BLaER1 (cell line): ENCODE measurements around the gene DNAH11.

Experiments
- H3K27ac ChIP-seq: shearing (Covaris generic); formaldehyde crosslinking; 2 replicates; pipeline ENCODE4 v1.8.1; 2022
- H3K27me3 ChIP-seq: shearing (Covaris generic); formaldehyde crosslinking; 2 replicates; pipeline ENCODE4 v1.8.1; 2022
- H3K36me3 ChIP-seq: shearing (Covaris generic); formaldehyde crosslinking; 2 replicates; pipeline ENCODE4 v1.8.1; 2022
- H3K4me1 ChIP-seq: shearing (Covaris generic); formaldehyde crosslinking; 2 replicates; pipeline ENCODE4 v1.8.1; 2022
- H3K4me2 ChIP-seq: shearing (Covaris generic); formaldehyde crosslinking; 2 replicates; pipeline ENCODE4 v1.8.1; 2022
- H3K4me3 ChIP-seq: shearing (Covaris generic); formaldehyde crosslinking; 2 replicates; pipeline ENCODE4 v1.8.1; 2022
- H3K9ac ChIP-seq: shearing (Covaris generic); formaldehyde crosslinking; 2 replicates; pipeline ENCODE4 v1.8.1; 2022
- H3K9me3 ChIP-seq: shearing (Covaris generic); formaldehyde crosslinking; 2 replicates; pipeline ENCODE4 v1.8.1; 2022
- H4K20me1 ChIP-seq: shearing (Covaris generic); formaldehyde crosslinking; 2 replicates; pipeline ENCODE4 v1.8.1; 2022
- Cebpa-rat ChIP-seq: shearing (Covaris generic); IDR thresholded peaks from 2 replicates; pipeline ENCODE4 v1.8.1; 2022

Gene DNAH11

GRCh38 chr7:21891291-21891690 lies 348.5 kb downstream of the DNAH11 start:
- H3K27me3 ChIP-seq = no peaks in the 10 kb centered on the region
- H3K9ac ChIP-seq = no peak overlapping the region
- H4K20me1 ChIP-seq = no peaks in the 10 kb centered on the region
- H3K9me3 ChIP-seq = no peaks in the 10 kb centered on the region
- no peaks in the 10 kb centered on the region for H3K4me1 ChIP-seq
- H3K4me3 ChIP-seq = no peak overlapping the region
- no peak for TF ChIP-seq Cebpa-rat
- H3K27ac ChIP-seq = no peak overlapping the region
- H3K4me2 ChIP-seq = no peak overlapping the region
- peaks cover 38% of the 10 kb centered on the region; the same call in 1 of the 2 replicates for H3K36me3 ChIP-seq

GRCh38 chr7:21893401-21893800 lies 350.6 kb downstream of the DNAH11 start:
- Histone ChIP-seq H3K27ac (no peak overlapping the region), H4K20me1 (no peaks in the 10 kb centered on the region), H3K36me3 (peaks cover 56% of the 10 kb centered on the region), H3K9ac (no peak overlapping the region), H3K4me3 (no peak overlapping the region), H3K27me3 (no peaks in the 10 kb centered on the region), H3K4me2 (no peak overlapping the region), H3K4me1 (peaks cover 9% of the 10 kb centered on the region), H3K9me3 (no peaks in the 10 kb centered on the region)
- TF ChIP-seq Cebpa-rat = no peak

GRCh38 chr7:21898265-21898930 lies 355.6 kb downstream of the DNAH11 start:
- peak overlapping the region; percentile 52 for H3K4me2 ChIP-seq

GRCh38 chr7:21902240-21902639 lies 359.4 kb downstream of the DNAH11 start:
- H3K27ac ChIP-seq = no peak overlapping the region
- H3K27me3 ChIP-seq = no peaks in the 10 kb centered on the region
- peaks cover 95% of the 10 kb centered on the region for H3K36me3 ChIP-seq
- no peak overlapping the region for H3K4me2 ChIP-seq
- 0 out of 2 replicates have a peak, but pooled peaks cover 6% of the 10 kb centered on the region for H3K9me3 ChIP-seq
- peaks cover 15% of the 10 kb centered on the region for H3K4me1 ChIP-seq
- TF ChIP-seq Cebpa-rat = no peak
- no peak overlapping the region for H3K4me3 ChIP-seq
- no peaks in the 10 kb centered on the region for H4K20me1 ChIP-seq
- no peak overlapping the region for H3K9ac ChIP-seq

More at GRCh38 chr7:21898265-21898930, 355.6 kb downstream of the DNAH11 start:
- H3K9ac ChIP-seq = no peak overlapping the region
- no peaks in the 10 kb centered on the region for H4K20me1 ChIP-seq
- peaks cover 15% of the 10 kb centered on the region for H3K4me1 ChIP-seq
- H3K36me3 ChIP-seq = peaks cover 94% of the 10 kb centered on the region
- peak overlapping the region; percentile 57 for H3K27ac ChIP-seq
- H3K9me3 ChIP-seq = 0 out of 2 replicates have a peak, but pooled peaks cover 6% of the 10 kb centered on the region
- no peak for TF ChIP-seq Cebpa-rat
- no peaks in the 10 kb centered on the region for H3K27me3 ChIP-seq
- H3K4me3 ChIP-seq = no peak overlapping the region

GRCh38 chr7:21903020-21903786 lies 360.4 kb downstream of the DNAH11 start:
- Histone ChIP-seq H4K20me1 (no peaks in the 10 kb centered on the region), H3K4me2 (no peak overlapping the region), H3K27me3 (no peaks in the 10 kb centered on the region), H3K9ac (no peak overlapping the region), H3K4me3 (no peak overlapping the region), H3K4me1 (peaks cover 8% of the 10 kb centered on the region), H3K9me3 (0 out of 2 replicates have a peak, but pooled peaks cover 6% of the 10 kb centered on the region), H3K36me3 (peaks cover 95% of the 10 kb centered on the region), H3K27ac (no peak overlapping the region)
- no peak for TF ChIP-seq Cebpa-rat

GRCh38 chr7:21908746-21909145 lies 365.9 kb downstream of the DNAH11 start:
- Histone ChIP-seq H3K9me3 (no peaks in the 10 kb centered on the region), H3K4me1 (peaks cover 13% of the 10 kb centered on the region), H3K27ac (no peak overlapping the region), H3K9ac (no peak overlapping the region), H3K4me3 (no peak overlapping the region), H3K4me2 (no peak overlapping the region), H3K27me3 (no peaks in the 10 kb centered on the region), H4K20me1 (peaks cover 22% of the 10 kb centered on the region), H3K36me3 (peaks cover 96% of the 10 kb centered on the region)
- TF ChIP-seq Cebpa-rat = no peak

GRCh38 chr7:21910253-21910652 lies 367.4 kb downstream of the DNAH11 start:
- Histone ChIP-seq H3K9me3 (no peaks in the 10 kb centered on the region), H3K27ac (no peak overlapping the region), H3K9ac (no peak overlapping the region), H4K20me1 (peaks cover 37% of the 10 kb centered on the region), H3K27me3 (no peaks in the 10 kb centered on the region), H3K4me1 (peaks cover 17% of the 10 kb centered on the region), H3K36me3 (peaks cover 96% of the 10 kb centered on the region), H3K4me3 (no peak overlapping the region), H3K4me2 (no peak overlapping the region)
- TF ChIP-seq Cebpa-rat = no peak

GRCh38 chr7:21911341-21911875 lies 368.6 kb downstream of the DNAH11 start:
- Histone ChIP-seq H3K27me3 (no peaks in the 10 kb centered on the region), H3K4me3 (no peak overlapping the region), H3K9me3 (no peaks in the 10 kb centered on the region), H3K9ac (no peak overlapping the region), H3K36me3 (peaks cover 96% of the 10 kb centered on the region), H3K4me2 (no peak overlapping the region), H3K4me1 (peaks cover 17% of the 10 kb centered on the region), H4K20me1 (peaks cover 49% of the 10 kb centered on the region), H3K27ac (no peak overlapping the region)
- no peak for TF ChIP-seq Cebpa-rat

GRCh38 chr7:21912305-21912704 lies 369.5 kb downstream of the DNAH11 start:
- Histone ChIP-seq H3K4me2 (no peak overlapping the region), H3K4me3 (no peak overlapping the region), H3K27me3 (no peaks in the 10 kb centered on the region), H3K4me1 (peaks cover 17% of the 10 kb centered on the region), H4K20me1 (peaks cover 58% of the 10 kb centered on the region), H3K36me3 (peaks cover 96% of the 10 kb centered on the region), H3K9me3 (no peaks in the 10 kb centered on the region), H3K27ac (no peak overlapping the region), H3K9ac (no peak overlapping the region)
- no peak for TF ChIP-seq Cebpa-rat
